ENCODE measurements around the gene ERG. TPM values are rescaled to one million over a fixed set of nuclear protein-coding genes. Genes with fewer than 3 reads are reported as not detected.

Gene ERG
- total RNA-seq, 1 experiment from 2014 or later: 0.11 TPM

DNA sequence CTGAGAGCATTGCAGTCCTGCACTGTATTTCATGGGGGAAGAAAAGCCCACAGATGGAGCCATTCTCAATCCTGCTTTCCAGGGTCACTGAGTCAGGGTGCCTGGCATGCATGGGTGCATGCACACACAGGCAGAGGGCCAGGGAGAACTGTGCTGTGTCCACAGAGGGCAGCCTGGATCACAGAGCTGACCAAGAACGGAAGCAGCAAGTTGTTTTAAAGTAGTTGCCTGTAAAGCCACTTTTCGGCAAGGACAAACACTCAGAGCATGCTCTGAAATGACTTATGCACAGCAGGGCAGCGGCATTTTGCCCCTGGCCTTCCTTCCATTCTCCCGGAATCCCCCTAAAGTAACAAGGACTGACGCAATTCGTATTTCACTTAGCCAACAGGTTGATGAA, 3.6 kb downstream of the ERG start:
- no peak overlapping the region for H3T11ph ChIP-seq (ENCODE audit: low read length)
- H3K79me1 ChIP-seq (ENCODE audit: insufficient read depth, low read depth, low read length, poor library complexity, severe bottlenecking): no peaks in the 10 kb centered on the region
- WGBS (ENCODE audit: extremely low coverage, insufficient read length, low lambda C conversion rate): no CpG with 5 or more reads among the region's 6 CpGs
- DNase-seq: no peak
- no peak overlapping the region for H4K8ac ChIP-seq (replicated peaks; ENCODE audit: insufficient read length, low read depth, low read length)
- no peaks in the 10 kb centered on the region for H3K9me3 Mint-ChIP-seq
- H2BK15ac ChIP-seq (ENCODE audit: low read depth, low read length): no peak overlapping the region
- H3K4me2 ChIP-seq (ENCODE audit: insufficient read depth, insufficient read length, low read length): no peak overlapping the region
- no peak overlapping the region for H4K91ac ChIP-seq (ENCODE audit: insufficient read length, low read depth, low read length)
- no peak overlapping the region for H3K4ac ChIP-seq (ENCODE audit: low read depth, low read length)
- no peaks in the 10 kb centered on the region for H3K79me2 ChIP-seq (ENCODE audit: insufficient read depth, low read length)
- no peaks in the 10 kb centered on the region for H3K27me3 ChIP-seq (ENCODE audit: insufficient read depth, low read length)
- H4K20me1 ChIP-seq (ENCODE audit: control insufficient read depth, insufficient read depth, insufficient read length): no peaks in the 10 kb centered on the region
- no peak overlapping the region for H2BK20ac ChIP-seq (ENCODE audit: low read depth, low read length, poor library complexity, severe bottlenecking)
- no peaks in the 10 kb centered on the region for H3K23me2 ChIP-seq (ENCODE audit: insufficient read length, low read depth, low read length, poor library complexity, severe bottlenecking)
- no peak overlapping the region for H2BK5ac ChIP-seq (ENCODE audit: insufficient read length, low read length)
- H3K4me3 Mint-ChIP-seq: no peak overlapping the region
- no peaks in the 10 kb centered on the region; the same call in 1 of the 2 replicates for H3K4me1 ChIP-seq (ENCODE audit: insufficient read depth, low read length)
- H3K27me3 Mint-ChIP-seq (ENCODE audit: low read depth): peaks cover 2% of the 10 kb centered on the region
- no peak overlapping the region for H2AFZ ChIP-seq (ENCODE audit: low read length)
- H3K56ac ChIP-seq (ENCODE audit: insufficient read length, low read depth, low read length): no peak overlapping the region
- no peak overlapping the region for H2BK120ac ChIP-seq (ENCODE audit: low read depth, low read length, poor library complexity, severe bottlenecking)
- H3K36me3 Mint-ChIP-seq (ENCODE audit: insufficient read depth in 1 of 3, low read depth in 3 of 3): no peaks in the 10 kb centered on the region
- H3K18ac ChIP-seq (ENCODE audit: insufficient read length, low read depth, low read length): no peak overlapping the region
- no peak overlapping the region for H3K14ac ChIP-seq (ENCODE audit: insufficient read depth, low read length)
- H3K27ac Mint-ChIP-seq: no peak overlapping the region
- H2BK12ac ChIP-seq (ENCODE audit: insufficient read length, low read depth, low read length): no peak overlapping the region
- TF ChIP-seq, protein P1, sequence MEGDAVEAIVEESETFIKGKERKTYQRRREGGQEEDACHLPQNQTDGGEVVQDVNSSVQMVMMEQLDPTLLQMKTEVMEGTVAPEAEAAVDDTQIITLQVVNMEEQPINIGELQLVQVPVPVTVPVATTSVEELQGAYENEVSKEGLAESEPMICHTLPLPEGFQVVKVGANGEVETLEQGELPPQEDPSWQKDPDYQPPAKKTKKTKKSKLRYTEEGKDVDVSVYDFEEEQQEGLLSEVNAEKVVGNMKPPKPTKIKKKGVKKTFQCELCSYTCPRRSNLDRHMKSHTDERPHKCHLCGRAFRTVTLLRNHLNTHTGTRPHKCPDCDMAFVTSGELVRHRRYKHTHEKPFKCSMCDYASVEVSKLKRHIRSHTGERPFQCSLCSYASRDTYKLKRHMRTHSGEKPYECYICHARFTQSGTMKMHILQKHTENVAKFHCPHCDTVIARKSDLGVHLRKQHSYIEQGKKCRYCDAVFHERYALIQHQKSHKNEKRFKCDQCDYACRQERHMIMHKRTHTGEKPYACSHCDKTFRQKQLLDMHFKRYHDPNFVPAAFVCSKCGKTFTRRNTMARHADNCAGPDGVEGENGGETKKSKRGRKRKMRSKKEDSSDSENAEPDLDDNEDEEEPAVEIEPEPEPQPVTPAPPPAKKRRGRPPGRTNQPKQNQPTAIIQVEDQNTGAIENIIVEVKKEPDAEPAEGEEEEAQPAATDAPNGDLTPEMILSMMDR (conservative IDR thresholded peaks at IDR 0.05): no peak
- no peak overlapping the region for H2AK5ac ChIP-seq (ENCODE audit: insufficient read length, low read length)
- no peaks in the 10 kb centered on the region for H3K9me3 ChIP-seq (ENCODE audit: control insufficient read depth, low read depth, low read length)
- H4K5ac ChIP-seq (ENCODE audit: insufficient read length, low read depth, low read length): no peak overlapping the region
- no peak overlapping the region for H3K9ac ChIP-seq (ENCODE audit: extremely low read depth, insufficient read length, low read length)
- H3K23ac ChIP-seq (ENCODE audit: insufficient read length, low read depth, low read length): no peak overlapping the region
- H3K4me1 Mint-ChIP-seq: peaks cover 16 to 22% of the 10 kb centered on the region in 2 experiments
- H3K27ac ChIP-seq (ENCODE audit: insufficient read length, low read depth, low read length): no peak overlapping the region

Data from H9 (cell line).